Parathyroid adenoma (tissue), 2 donors: ENCODE data around the gene RNF112.
"Not testable (repeated sequence)": the region's sequence is repeated elsewhere in the genome, so short reads cannot be mapped to it uniquely, and the experiment has no call there.

ENCODE experiments used
- H2AFZ ChIP-seq: fragments of 300-600 bp; sonication (generic); one replicate; pipeline ENCODE4 v1.7.0; 2017; ENCODE audit warnings: antibody characterized with exemption, mild to moderate bottlenecking
- H3K27ac ChIP-seq: fragments of 300-600 bp; sonication (generic); one replicate; pipeline ENCODE4 v1.7.0; 2017
- H3K27me3 ChIP-seq: fragments of 300-600 bp; sonication (generic); one replicate; pipeline ENCODE4 v1.7.0; 2017; ENCODE audit warnings: low read length; ENCODE audit not compliant: control insufficient read depth, insufficient read depth
- H3K36me3 ChIP-seq: fragments of 300-600 bp; sonication (generic); one replicate; pipeline ENCODE4 v1.7.0; 2017; ENCODE audit warnings: low read length; ENCODE audit not compliant: control insufficient read depth, insufficient read depth
- H3K4me1 ChIP-seq: fragments of 300-600 bp; sonication (generic); one replicate; pipeline ENCODE4 v1.7.0; 2017; ENCODE audit warnings: control low read depth
- H3K4me2 ChIP-seq: fragments of 300-600 bp; sonication (generic); one replicate; pipeline ENCODE4 v1.7.0; 2017; ENCODE audit warnings: low read length
- H3K4me3 ChIP-seq: fragments of 300-600 bp; sonication (generic); one replicate; pipeline ENCODE4 v1.7.0; 2017; ENCODE audit warnings: low read depth, low read length
- H3K79me2 ChIP-seq: fragments of 300-600 bp; sonication (generic); one replicate; pipeline ENCODE4 v1.7.0; 2017; ENCODE audit warnings: control low read depth
- H3K9ac ChIP-seq: fragments of 300-600 bp; sonication (generic); one replicate; pipeline ENCODE4 v1.7.0; 2017; ENCODE audit warnings: mild to moderate bottlenecking
- H3K9me3 ChIP-seq: fragments of 300-600 bp; sonication (generic); one replicate; pipeline ENCODE4 v1.7.0; 2017; ENCODE audit warnings: low read length; ENCODE audit not compliant: control insufficient read depth
- CTCF ChIP-seq: fragments of 300-600 bp; sonication (generic); IDR thresholded peaks from one replicate; pipeline ENCODE4 v1.7.0; 2017; ENCODE audit warnings: antibody characterized with exemption, mild to moderate bottlenecking
- donor health status: primary hyperparathyroidism.

Gene RNF112

GRCh38 chr17:19433255-19433654 lies 22.2 kb downstream of the RNF112 start:
- no peak overlapping the region for H2AFZ ChIP-seq
- no peak overlapping the region for H3K4me2 ChIP-seq
- no peaks in the 10 kb centered on the region for H3K36me3 ChIP-seq
- H3K79me2 ChIP-seq = no peaks in the 10 kb centered on the region
- H3K4me3 ChIP-seq = no peak overlapping the region
- no peak for TF ChIP-seq CTCF
- H3K9ac ChIP-seq = no peak overlapping the region
- H3K27ac ChIP-seq = no peak overlapping the region
- H3K4me1 ChIP-seq = no peaks in the 10 kb centered on the region
- no peaks in the 10 kb centered on the region for H3K27me3 ChIP-seq
- no peaks in the 10 kb centered on the region for H3K9me3 ChIP-seq

DNA sequence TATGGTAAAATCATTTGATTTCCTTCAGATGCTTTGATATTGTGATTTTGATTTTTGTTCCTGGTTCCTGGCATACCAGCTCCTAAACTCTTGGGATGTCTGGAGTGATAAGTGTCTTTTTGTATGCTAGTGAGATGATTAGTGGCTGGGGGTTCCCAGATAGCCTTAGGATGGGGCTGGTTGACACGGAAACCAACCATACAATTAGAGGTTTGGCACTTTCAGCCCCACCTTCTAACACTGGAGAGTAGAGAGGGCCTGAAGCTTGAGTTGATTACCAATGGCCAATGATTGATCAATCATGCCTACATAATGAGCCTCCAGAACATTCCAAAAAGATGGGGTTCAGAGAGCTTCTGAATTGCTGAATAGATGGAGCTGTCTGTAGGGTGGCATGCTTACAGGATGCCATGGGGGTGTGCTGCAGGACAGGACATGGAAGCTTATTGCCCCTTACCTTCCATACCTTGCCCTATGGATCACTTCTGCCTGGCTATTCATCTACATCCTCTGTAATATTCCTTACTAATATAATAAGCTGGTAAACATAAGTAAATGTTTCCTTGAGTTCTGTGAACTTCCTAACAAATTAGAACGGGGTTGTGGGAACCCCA lies 22.8 kb downstream of the RNF112 start:
- H2AFZ ChIP-seq = no peak overlapping the region
- no peaks in the 10 kb centered on the region for H3K79me2 ChIP-seq
- no peak overlapping the region for H3K4me2 ChIP-seq
- no peaks in the 10 kb centered on the region for H3K36me3 ChIP-seq
- no peaks in the 10 kb centered on the region for H3K4me1 ChIP-seq
- TF ChIP-seq CTCF = no peak
- H3K27me3 ChIP-seq = no peaks in the 10 kb centered on the region
- H3K9ac ChIP-seq = no peak overlapping the region
- H3K4me3 ChIP-seq = no peak overlapping the region
- no peak overlapping the region for H3K27ac ChIP-seq
- no peaks in the 10 kb centered on the region for H3K9me3 ChIP-seq

GRCh38 chr17:19440421-19440820 lies 29.4 kb downstream of the RNF112 start:
- Histone ChIP-seq H3K36me3 (no peaks in the 10 kb centered on the region), H3K79me2 (no peaks in the 10 kb centered on the region), H3K9ac (no peak overlapping the region), H3K9me3 (no peaks in the 10 kb centered on the region), H3K4me3 (no peak overlapping the region), H3K27me3 (no peaks in the 10 kb centered on the region), H2AFZ (no peak overlapping the region), H3K4me1 (no peaks in the 10 kb centered on the region), H3K27ac (no peak overlapping the region), H3K4me2 (no peak overlapping the region)
- no peak for TF ChIP-seq CTCF

DNA sequence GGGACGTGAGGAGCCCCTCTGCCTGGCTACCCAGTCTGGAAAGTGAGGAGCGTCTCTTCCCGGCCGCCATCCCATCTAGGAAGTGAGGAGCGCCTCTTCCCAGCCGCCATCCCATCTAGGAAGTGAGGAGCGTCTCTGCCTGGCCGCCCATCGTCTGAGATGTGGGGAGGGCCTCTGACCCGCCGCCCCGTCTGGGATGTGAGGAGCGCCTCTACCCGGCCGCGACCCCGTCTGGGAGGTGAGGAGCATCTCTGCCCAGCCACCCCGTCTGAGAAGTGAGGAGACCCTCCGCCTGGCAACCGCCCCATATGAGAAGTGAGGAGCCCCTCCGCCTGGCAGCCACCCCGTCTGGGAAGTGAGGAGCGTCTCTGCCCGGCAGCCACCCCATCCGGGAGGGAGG lies 30.3 kb downstream of the RNF112 start:
- H3K36me3 ChIP-seq, H3K4me1 ChIP-seq, H3K4me2 ChIP-seq, H3K79me2 ChIP-seq, H3K27ac ChIP-seq, H3K9ac ChIP-seq, H2AFZ ChIP-seq, H3K9me3 ChIP-seq, H3K27me3 ChIP-seq, H3K4me3 ChIP-seq: not testable (repeated sequence)

DNA sequence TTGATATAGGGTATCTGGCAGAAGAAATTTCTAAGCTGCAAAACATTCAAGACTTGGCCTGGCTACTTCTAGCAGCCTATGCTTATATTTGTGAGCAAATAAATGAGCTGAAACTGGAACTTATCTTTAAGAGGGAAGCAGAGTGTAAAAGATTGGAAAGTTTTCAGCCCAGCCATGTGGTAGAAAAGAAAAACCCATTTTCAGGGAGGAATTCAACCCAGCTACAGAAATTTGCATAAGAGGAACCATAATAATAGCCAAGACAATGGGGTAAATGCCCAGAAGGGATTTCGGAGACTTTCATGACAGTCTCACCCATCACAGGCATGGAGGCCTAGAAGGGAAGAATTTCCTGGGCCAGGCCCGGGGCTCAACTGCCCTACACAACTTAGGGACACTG lies 31.7 kb downstream of the RNF112 start:
- Histone ChIP-seq H2AFZ (no peak overlapping the region), H3K79me2 (no peaks in the 10 kb centered on the region), H3K4me3 (no peak overlapping the region), H3K4me1 (no peaks in the 10 kb centered on the region), H3K36me3 (no peaks in the 10 kb centered on the region), H3K27me3 (no peaks in the 10 kb centered on the region), H3K4me2 (no peak overlapping the region), H3K9me3 (no peaks in the 10 kb centered on the region), H3K27ac (no peak overlapping the region), H3K9ac (no peak overlapping the region)
- TF ChIP-seq CTCF = no peak
